ENCODE data around the gene MFSD2A. TPM values are rescaled to one million over a fixed set of nuclear protein-coding genes. Genes with fewer than 3 reads are reported as not detected.

The MFSD2A gene
- total RNA-seq, 2 donors from 2014 or later, result 7.2 to 9.5 TPM

DNA sequence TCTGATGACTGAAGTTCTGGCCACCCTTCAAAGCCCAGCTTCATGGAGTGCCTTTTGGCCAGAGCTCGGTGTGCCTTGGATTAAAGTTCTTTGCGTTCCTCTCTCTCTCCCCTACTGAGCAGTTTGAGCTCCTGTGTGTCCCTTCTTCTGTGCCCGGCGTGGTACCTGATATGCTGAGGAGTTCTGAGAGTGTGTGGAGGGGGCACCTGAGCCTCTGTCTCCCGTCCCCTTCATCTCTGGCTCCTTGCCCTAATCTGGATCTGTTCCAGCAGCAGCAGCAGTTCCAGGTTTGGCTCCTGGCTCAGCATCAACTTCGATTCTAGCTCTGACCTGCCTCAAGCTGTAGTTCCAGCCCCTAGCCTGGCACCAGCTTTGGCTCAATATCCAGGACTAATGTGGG is 28.1 kb upstream of the MFSD2A start:
- Mint-ChIP-seq H3K27ac (no peak overlapping the region), H3K4me3 (no peak overlapping the region), H3K36me3 (ENCODE audit: insufficient read depth in 2 of 2) (no peaks in the 10 kb centered on the region), H3K27me3 (ENCODE audit: low read depth) (no peaks in the 10 kb centered on the region), H3K9me3 (no peaks in the 10 kb centered on the region), H3K4me1 (ENCODE audit: low read depth) (peaks cover 7% of the 10 kb centered on the region)
- ATAC-seq (replicated peaks in 1 of 2) (no peak), DNase-seq (no peak)

DNA sequence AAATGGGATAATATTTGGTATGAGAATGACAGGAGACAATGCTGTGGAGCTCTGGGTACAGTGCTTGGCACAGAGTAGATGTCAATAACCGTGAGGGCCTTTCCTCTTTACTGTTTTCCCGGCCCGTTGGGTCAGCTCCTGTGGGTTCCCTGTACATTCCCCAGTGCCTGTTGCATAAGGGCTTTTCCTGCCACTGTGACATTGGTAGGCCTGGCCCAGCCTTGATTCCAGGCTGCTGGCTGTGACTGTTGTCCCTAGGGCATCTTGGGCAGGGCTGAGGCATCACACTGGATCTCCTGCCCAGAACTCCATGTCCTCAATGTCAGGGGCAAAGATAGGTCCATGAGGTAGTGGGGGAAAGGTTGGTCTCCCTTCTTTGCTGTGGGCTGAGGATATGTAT is 27.4 kb upstream of the MFSD2A start:
- Mint-ChIP-seq H3K27ac (no peak overlapping the region), H3K4me1 (ENCODE audit: low read depth) (peaks cover 7% of the 10 kb centered on the region), H3K9me3 (no peaks in the 10 kb centered on the region), H3K27me3 (ENCODE audit: low read depth) (no peaks in the 10 kb centered on the region), H3K4me3 (no peak overlapping the region), H3K36me3 (ENCODE audit: insufficient read depth in 2 of 2) (no peaks in the 10 kb centered on the region)
- DNase-seq, result no peak
- no peak for ATAC-seq (replicated peaks in 1 of 2)

DNA sequence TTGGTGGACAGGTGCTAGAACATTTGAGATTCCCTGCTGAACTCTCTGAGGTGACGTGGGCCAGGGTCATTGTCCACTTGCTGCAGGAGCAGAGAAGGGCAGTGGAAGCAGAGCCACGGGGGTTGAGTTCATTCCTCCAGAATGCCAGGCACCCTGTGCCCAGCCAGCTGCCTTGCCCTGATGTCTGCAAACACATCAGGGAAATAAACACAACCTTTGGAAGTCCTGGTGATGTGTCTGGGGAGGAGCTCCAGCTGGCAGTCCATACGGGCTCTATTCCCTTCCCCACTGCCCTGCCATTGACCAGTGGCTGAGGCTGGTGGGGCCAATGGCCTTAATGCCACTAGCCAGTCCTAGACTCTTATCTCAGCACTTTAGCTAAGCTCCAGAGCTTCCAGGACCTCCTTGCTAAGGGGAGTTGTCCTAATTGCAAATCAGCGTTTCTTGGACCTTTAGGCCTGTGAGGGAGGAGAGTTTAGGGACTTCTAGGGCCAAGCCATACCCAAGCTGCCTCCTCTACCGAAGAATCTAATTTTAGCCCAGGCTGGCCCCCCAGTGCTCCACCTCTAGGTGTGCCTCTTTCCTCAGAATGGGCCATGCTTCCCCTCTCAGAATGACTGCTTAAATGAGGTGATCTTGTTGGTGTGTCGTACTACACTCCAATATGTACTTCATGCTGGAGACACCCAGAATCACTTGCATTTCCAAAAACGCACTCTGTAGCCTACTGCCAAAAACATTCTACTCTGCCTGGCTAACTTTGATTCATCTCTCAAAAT is 25.9 kb upstream of the MFSD2A start:
- no peak for ATAC-seq (replicated peaks in 1 of 2)
- H3K27me3 Mint-ChIP-seq (ENCODE audit: low read depth), result no peaks in the 10 kb centered on the region
- H3K27ac Mint-ChIP-seq, result no peak overlapping the region
- H3K4me3 Mint-ChIP-seq, result no peak overlapping the region
- H3K4me1 Mint-ChIP-seq (ENCODE audit: low read depth), result peaks cover 7% of the 10 kb centered on the region
- no peaks in the 10 kb centered on the region for H3K36me3 Mint-ChIP-seq (ENCODE audit: insufficient read depth in 2 of 2)
- H3K9me3 Mint-ChIP-seq, result no peaks in the 10 kb centered on the region
- DNase-seq, result no peak

DNA sequence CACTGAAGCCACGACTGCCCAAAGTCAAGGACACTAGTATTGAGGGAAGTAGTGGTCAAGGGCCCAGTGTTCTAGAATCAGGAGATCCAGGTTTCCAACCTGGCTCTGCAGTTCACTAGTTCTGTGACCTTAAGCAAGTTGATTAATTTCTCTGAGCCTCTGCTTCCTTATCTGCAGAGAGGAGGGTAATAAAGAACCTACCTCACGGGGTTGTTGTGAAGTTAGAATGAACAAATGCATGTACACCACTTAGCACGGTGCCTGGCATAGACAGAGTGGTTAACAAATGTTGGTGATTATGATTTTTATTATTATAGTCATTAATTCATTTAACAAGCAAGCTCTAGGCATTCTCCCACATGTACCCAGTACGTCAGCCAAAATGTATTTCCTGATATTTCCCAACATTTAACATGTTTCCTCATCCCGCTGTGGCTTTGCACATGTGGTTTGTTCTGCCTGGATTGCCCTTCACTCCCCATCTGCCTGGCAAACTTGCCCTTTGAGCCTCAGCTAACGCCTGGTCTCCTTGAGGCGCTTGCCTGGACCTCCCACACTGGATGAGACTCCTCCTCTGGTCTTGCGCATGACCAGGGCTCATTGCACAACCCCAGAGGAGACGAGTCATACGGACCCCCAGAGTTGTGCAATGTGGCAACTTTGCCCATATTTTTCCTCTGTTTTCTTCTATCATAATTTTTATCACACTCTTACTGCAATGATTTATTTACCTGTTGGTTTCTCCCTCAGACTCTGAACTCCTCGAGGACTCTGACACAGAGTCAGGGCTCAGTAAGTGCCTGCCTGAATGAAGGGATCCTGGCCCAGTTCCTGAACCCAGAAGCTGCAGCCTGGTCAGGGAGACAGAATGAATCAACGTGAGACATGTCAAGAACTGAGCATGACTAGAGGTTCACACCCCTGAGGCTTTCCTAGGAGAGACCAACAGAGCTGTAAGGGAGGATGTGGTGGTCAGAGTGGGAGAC is 20.7 kb upstream of the MFSD2A start:
- Mint-ChIP-seq H3K4me3 (no peak overlapping the region), H3K27ac (no peak overlapping the region), H3K9me3 (no peaks in the 10 kb centered on the region), H3K27me3 (ENCODE audit: low read depth) (no peaks in the 10 kb centered on the region), H3K36me3 (ENCODE audit: insufficient read depth in 2 of 2) (no peaks in the 10 kb centered on the region), H3K4me1 (ENCODE audit: low read depth) (peaks cover 4% of the 10 kb centered on the region)
- ATAC-seq (replicated peaks in 1 of 2), result no peak
- DNase-seq, result no peak

DNA sequence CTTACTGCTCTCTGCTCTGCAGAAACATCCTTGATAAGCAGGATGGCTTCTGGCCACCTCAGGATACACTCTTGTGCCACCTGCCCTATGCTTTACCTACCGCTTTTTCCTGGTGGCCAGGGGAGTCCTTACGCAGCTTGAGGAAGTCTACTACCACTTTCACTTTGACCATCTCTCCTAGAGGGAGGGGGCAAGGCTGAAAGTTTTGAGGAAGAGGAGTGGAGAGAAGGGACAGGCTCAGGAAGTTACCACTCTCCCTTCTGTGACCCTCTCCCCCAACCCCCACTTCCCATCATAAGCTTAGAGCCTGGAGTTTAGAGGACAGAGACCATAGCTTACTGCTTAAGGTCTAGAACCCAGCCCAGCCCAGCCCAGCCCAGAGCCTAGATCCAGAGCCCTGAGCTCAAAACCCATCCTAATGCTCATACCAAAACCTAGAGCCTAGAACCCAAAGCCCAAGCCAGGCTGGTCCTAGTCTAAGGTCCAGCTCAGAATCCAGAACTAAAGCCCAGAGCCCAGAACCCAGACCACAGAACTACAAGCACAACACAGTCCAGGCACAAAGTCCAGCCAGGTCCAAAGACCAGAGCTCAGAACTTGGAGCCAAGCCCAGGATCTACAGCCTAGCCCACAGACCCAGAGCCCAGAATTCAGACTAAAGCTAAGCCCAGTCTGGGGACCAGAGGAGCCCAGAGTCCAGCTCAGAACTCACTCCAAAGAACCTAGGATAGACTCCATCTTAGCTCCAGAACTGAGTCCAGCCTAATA is 18.0 kb upstream of the MFSD2A start:
- Mint-ChIP-seq H3K9me3 (no peaks in the 10 kb centered on the region), H3K27ac (no peak overlapping the region), H3K36me3 (ENCODE audit: insufficient read depth in 2 of 2) (no peaks in the 10 kb centered on the region), H3K4me1 (ENCODE audit: low read depth) (peaks cover 4% of the 10 kb centered on the region), H3K27me3 (ENCODE audit: low read depth) (no peaks in the 10 kb centered on the region), H3K4me3 (no peak overlapping the region)
- ATAC-seq (replicated peaks in 1 of 2) (no peak), DNase-seq (no peak)

DNA sequence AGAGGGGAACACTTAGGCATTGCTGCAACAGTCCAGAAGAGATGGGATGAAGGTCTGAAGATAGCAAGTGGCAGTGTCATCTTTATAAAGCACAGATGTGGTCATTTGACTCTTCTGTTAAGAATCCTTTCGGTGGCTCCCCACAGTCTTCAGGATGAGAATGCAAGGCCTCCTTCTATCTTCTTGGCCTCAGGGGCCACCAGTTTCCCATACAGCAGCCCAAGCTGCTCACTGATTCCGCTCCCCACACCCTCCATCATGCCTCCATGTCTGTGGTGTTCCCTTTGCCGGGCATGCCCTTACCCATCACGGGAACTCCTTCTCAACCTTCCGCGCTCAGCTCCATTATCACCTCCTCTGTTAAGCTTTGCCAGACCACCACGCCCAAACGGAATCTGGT is 16.1 kb upstream of the MFSD2A start:
- no peak for ATAC-seq (replicated peaks in 1 of 2)
- Mint-ChIP-seq H3K27me3 (ENCODE audit: low read depth) (no peaks in the 10 kb centered on the region), H3K36me3 (ENCODE audit: insufficient read depth in 2 of 2) (no peaks in the 10 kb centered on the region), H3K9me3 (no peaks in the 10 kb centered on the region), H3K4me3 (no peak overlapping the region), H3K27ac (no peak overlapping the region), H3K4me1 (ENCODE audit: low read depth) (peaks cover 4% of the 10 kb centered on the region)
- DNase-seq, result no peak

DNA sequence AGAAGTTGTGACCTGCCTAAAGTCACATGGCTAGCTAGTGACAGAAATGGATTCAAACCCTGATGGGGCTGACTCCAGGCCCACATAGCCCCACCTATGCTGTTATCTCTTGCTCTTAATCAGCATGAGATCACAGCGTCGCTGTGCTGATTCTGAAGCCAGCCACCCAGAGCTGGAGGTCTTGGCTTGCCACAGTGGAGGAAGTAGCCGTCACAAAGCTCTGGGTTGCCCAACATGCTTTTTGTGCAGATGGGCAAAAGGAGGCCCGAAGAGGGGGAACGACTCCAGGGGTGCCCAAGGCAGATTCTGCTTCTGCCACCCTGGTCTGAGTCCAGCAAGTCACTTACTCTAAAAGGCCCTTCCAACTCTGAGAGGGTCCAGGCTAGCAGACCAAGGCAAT is 14.7 kb upstream of the MFSD2A start:
- ATAC-seq (replicated peaks in 1 of 2) (no peak), DNase-seq (no peak)
- H3K4me3 Mint-ChIP-seq, result no peak overlapping the region
- H3K27ac Mint-ChIP-seq, result no peak overlapping the region
- peaks cover 7% of the 10 kb centered on the region for H3K4me1 Mint-ChIP-seq (ENCODE audit: low read depth)
- no peaks in the 10 kb centered on the region for H3K27me3 Mint-ChIP-seq (ENCODE audit: low read depth)
- no peaks in the 10 kb centered on the region for H3K36me3 Mint-ChIP-seq (ENCODE audit: insufficient read depth in 2 of 2)
- no peaks in the 10 kb centered on the region for H3K9me3 Mint-ChIP-seq

DNA sequence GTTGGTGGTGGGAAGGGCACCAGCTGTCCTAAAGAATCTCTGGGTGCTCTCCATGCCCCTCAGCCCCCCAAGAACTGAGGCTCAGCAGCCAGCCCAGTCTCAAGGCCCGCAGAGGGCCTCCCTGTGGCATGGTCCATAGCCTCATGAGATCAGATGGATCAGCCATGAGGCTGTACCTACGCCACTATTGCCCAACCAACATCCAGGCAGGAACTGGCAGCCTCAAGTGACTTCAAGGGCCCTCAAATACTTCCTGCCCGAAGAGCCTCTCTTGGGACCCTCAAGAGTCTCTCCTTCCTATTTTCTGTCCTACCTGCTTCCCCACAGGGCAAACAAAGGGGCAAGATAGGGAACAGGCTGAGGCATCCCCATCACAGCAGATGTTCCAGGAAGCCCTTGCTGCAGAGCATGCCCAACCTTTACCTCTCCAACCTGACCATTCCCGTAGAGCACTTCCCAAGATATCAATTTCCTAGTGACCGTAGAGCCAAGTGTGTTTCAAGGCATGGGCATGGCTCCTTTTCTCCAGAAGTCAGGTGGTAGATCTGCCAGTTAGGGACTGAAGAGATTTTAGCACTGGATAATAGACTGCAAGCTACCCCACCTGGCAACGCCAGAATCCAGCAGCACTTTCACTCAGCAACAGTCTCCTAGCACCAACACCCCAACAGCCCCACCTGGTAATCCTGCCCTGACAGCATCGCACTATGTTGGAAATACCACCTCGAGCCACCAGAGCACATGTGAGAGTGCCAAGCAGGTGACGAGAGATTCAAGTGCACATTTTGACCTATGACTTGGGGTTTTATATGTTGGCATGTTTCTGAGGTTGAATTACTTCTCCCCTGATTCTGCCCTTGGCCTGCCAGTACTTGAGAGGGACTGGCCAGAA is 13.7 kb upstream of the MFSD2A start:
- Mint-ChIP-seq H3K4me1 (ENCODE audit: low read depth) (peaks cover 7% of the 10 kb centered on the region), H3K4me3 (no peak overlapping the region), H3K27me3 (ENCODE audit: low read depth) (no peaks in the 10 kb centered on the region), H3K27ac (no peak overlapping the region), H3K9me3 (no peaks in the 10 kb centered on the region), H3K36me3 (ENCODE audit: insufficient read depth in 2 of 2) (no peaks in the 10 kb centered on the region)
- ATAC-seq (replicated peaks in 1 of 2) (no peak), DNase-seq (no peak)

DNA sequence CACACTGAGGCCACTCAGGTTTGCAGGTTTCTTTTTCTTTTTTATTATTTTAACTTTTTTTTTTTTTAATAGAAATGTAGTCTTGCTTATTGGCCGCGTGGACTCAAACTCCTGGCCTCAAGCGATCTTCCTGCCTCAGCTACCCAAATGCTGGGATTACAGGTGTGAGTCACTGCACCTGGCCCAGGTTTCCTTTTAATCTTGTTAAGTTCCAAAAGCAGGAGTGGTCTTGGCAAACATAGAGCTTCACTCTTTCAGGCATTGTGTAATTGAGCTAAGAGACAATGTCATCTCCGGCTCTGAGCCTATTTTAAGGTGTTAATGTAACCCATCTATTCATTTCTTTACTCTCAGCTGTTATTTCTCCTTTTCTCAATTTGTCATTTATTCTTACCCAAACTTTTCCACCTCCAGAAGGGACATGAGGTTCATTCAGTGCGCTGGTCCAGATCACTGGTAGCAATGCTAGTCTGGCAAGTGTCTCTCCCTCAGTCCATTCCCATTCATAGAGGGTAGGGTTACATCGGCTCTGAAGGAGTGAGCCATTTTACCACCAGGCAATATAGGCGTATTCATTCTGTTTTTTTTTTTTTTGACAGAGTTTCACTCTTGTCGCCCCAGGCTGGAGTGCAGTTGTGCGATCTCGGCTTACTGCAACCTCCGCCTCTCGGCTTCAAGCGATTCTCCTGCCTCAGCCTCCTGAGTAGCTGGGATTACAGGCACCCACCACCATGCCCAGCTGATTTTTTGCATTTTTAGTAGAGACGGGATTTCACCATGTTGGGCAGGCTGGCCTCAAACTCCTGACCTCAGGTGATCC is 11.3 kb upstream of the MFSD2A start:
- DNase-seq (no peak), ATAC-seq (replicated peaks in 1 of 2) (no peak)
- Mint-ChIP-seq H3K27ac (no peak overlapping the region), H3K4me1 (ENCODE audit: low read depth) (peaks cover 7% of the 10 kb centered on the region), H3K9me3 (no peaks in the 10 kb centered on the region), H3K4me3 (no peak overlapping the region), H3K36me3 (ENCODE audit: insufficient read depth in 2 of 2) (no peaks in the 10 kb centered on the region), H3K27me3 (ENCODE audit: low read depth) (no peaks in the 10 kb centered on the region)

DNA sequence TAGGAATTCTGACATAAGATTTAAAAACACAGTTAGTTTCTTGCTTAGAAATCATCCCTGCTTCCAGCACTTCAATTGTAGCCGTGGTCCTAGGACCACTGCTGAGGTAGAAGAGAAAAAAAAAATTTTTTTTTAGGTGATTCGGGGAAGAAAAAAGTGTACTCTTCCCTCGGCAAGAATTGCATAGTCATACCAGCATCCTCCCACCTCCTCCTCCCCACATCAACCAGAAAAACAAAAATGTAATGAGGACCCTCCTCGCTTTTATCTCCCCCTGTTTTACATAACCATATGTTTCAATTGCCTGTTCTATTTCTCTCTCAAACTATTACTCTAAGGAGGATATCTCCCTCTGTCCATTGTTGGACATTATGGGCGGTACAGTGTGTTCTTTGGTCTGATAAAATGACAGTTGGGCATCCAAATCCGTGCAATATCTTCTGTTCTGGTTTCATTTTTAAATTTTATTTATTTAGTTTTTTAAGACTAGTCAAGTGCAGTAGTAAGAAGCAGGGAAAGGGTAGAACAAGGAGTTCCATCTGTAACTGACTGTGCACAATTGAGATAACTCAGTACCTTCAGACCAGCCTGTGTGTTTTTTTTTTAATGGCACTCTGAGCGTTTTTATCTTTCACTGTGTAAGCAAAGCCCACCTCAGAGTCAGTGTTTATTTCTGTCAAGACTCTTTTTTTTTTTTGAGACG is 10.4 kb upstream of the MFSD2A start:
- no peak overlapping the region for H3K4me3 Mint-ChIP-seq
- ATAC-seq (replicated peaks in 1 of 2), result no peak

DNA sequence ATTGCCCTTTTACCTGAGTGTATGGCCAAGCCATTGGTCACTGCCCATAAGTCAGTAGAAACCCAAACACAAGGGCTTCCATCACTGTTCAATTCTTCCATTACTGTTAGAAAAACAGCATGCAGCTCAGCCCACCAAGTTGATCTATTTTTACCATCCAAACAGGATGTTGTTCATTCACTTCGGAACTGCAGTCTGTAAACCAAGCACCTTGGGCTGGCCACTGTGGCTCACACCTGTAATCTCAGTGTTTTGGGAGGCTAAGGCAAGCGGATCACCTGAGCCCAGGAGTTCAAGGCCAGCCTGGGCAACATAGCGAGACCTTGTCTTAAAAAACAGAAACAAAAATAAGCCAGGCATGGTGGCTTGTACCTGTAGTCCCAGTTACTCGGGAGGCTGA is 8.7 kb upstream of the MFSD2A start:
- H3K4me3 Mint-ChIP-seq, result no peak overlapping the region
- no peak for DNase-seq
- H3K36me3 Mint-ChIP-seq (ENCODE audit: insufficient read depth in 2 of 2), result no peaks in the 10 kb centered on the region
- H3K27me3 Mint-ChIP-seq (ENCODE audit: low read depth), result no peaks in the 10 kb centered on the region
- ATAC-seq (replicated peaks in 1 of 2), result no peak
- H3K4me1 Mint-ChIP-seq (ENCODE audit: low read depth), result peaks cover 7% of the 10 kb centered on the region
- H3K27ac Mint-ChIP-seq, result no peak overlapping the region
- H3K9me3 Mint-ChIP-seq, result no peaks in the 10 kb centered on the region

More for the DNA sequence above, 10.4 kb upstream of the MFSD2A start:
- H3K27me3 Mint-ChIP-seq (ENCODE audit: low read depth), result no peaks in the 10 kb centered on the region
- H3K36me3 Mint-ChIP-seq (ENCODE audit: insufficient read depth in 2 of 2), result no peaks in the 10 kb centered on the region
- H3K27ac Mint-ChIP-seq, result no peak overlapping the region
- peaks cover 7% of the 10 kb centered on the region for H3K4me1 Mint-ChIP-seq (ENCODE audit: low read depth)
- no peak for DNase-seq
- no peaks in the 10 kb centered on the region for H3K9me3 Mint-ChIP-seq

All from activated T-cell treated with anti-CD3 and anti-CD28 coated beads, Interleukin-2, amount 50 U/mL, for 72 hours (primary cell).